PFSK-1 (cell line): ENCODE results near the gene WDR74.

Experiments used
- FOXP2 ChIP-seq: optimal IDR thresholded peaks from 2 replicates; pipeline ENCODE3; 2011; ENCODE audit warnings: borderline replicate concordance, control low read depth, inconsistent platforms; ENCODE audit not compliant: insufficient read depth; ENCODE audit errors: extremely low read length, extremely low read depth
- POLR2AphosphoS5 ChIP-seq: IDR thresholded peaks from 2 replicates; pipeline ENCODE4 v1.6.1; 2012; ENCODE audit warnings: low read depth, mild to moderate bottlenecking, control low read depth, low read length, moderate library complexity
- SIN3A ChIP-seq: IDR thresholded peaks from 2 replicates; pipeline ENCODE4 v1.6.1; 2012; ENCODE audit warnings: mild to moderate bottlenecking, low read length, moderate library complexity, borderline replicate concordance; ENCODE audit not compliant: insufficient read depth
- TAF1 ChIP-seq: IDR thresholded peaks from 2 replicates; pipeline ENCODE4 v1.6.1; 2012; ENCODE audit warnings: low read length, control low read depth, borderline replicate concordance; ENCODE audit not compliant: insufficient read depth
- TF ChIP-seq, protein P1 (sequence below), 2 experiments: IDR thresholded peaks; 2 replicates each; pipeline versions ENCODE4 v1.6.1 to v1.8.0; 2011 to 2012; ENCODE audit warnings: low read depth in 2 of 2, low read length in 2 of 2, control low read depth in 1 of 2, inconsistent platforms in 1 of 2, mild to moderate bottlenecking in 1 of 2, moderate library complexity in 1 of 2; ENCODE audit not compliant: insufficient read depth in 1 of 2

DNA sequence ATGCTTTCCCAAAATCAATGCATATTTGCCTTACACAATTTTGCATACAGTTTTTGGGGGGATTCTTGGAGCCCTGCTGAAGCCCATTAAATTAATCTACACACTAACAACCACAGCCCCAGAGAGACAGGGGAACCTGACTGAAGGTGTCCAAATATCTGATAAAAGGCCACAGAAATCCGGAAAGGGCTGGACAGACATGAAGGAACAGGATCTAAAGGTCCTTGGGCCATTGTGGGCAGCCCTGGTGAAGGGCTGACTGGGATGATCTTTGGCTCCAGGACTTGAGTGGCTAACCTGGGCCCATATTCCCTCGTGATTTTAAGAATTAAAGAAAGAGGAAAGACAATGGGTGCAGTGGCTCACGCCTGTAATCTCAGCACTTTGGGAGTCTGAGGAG is 6.8 kb upstream of the WDR74 start:
- TF ChIP-seq POLR2AphosphoS5 = no peak
- TF ChIP-seq, protein P1, sequence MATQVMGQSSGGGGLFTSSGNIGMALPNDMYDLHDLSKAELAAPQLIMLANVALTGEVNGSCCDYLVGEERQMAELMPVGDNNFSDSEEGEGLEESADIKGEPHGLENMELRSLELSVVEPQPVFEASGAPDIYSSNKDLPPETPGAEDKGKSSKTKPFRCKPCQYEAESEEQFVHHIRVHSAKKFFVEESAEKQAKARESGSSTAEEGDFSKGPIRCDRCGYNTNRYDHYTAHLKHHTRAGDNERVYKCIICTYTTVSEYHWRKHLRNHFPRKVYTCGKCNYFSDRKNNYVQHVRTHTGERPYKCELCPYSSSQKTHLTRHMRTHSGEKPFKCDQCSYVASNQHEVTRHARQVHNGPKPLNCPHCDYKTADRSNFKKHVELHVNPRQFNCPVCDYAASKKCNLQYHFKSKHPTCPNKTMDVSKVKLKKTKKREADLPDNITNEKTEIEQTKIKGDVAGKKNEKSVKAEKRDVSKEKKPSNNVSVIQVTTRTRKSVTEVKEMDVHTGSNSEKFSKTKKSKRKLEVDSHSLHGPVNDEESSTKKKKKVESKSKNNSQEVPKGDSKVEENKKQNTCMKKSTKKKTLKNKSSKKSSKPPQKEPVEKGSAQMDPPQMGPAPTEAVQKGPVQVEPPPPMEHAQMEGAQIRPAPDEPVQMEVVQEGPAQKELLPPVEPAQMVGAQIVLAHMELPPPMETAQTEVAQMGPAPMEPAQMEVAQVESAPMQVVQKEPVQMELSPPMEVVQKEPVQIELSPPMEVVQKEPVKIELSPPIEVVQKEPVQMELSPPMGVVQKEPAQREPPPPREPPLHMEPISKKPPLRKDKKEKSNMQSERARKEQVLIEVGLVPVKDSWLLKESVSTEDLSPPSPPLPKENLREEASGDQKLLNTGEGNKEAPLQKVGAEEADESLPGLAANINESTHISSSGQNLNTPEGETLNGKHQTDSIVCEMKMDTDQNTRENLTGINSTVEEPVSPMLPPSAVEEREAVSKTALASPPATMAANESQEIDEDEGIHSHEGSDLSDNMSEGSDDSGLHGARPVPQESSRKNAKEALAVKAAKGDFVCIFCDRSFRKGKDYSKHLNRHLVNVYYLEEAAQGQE (IDR thresholded peaks at IDR 0.05; ENCODE audit: insufficient read depth in 1 of 2, low read depth in 2 of 2, low read length in 2 of 2) = no peak
- TF ChIP-seq TAF1 = no peak
- no peak for TF ChIP-seq SIN3A
- TF ChIP-seq FOXP2 = no peak
